SK-N-SH treated with all-trans-retinoic acid at 6 μM for 48 hours (cell line): ENCODE measurements around the gene SLC38A8.

Experiments used
- ATAC-seq: fragments of 200-7000 bp; cut with Tn5 transposase; 3 replicates; pipeline ENCODE4 v1.9.1; 2020; ENCODE audit warnings: mild to moderate bottlenecking, moderate library complexity
- BACH2 ChIP-seq: fragments of 250-450 bp; sonication (Bioruptor Pico); IDR thresholded peaks from 2 replicates; pipeline ENCODE4 v1.9.0; 2021; ENCODE audit warnings: mild to moderate bottlenecking, borderline replicate concordance
- CREB5 ChIP-seq: fragments of 250-450 bp; sonication (Bioruptor Pico); IDR thresholded peaks from 2 replicates; pipeline ENCODE4 v1.5.1; 2020; ENCODE audit warnings: low read depth, mild to moderate bottlenecking, moderate library complexity
- CSRNP3 ChIP-seq: fragments of 250-450 bp; sonication (Bioruptor Pico); IDR thresholded peaks from 2 replicates; pipeline ENCODE4 v1.5.1; 2021; ENCODE audit warnings: mild to moderate bottlenecking, moderate library complexity
- ESRRG ChIP-seq: fragments of 250-450 bp; sonication (Bioruptor Pico); IDR thresholded peaks from 2 replicates; pipeline ENCODE4 v1.6.1; 2021; ENCODE audit warnings: mild to moderate bottlenecking
- GLIS3 ChIP-seq: fragments of 250-450 bp; sonication (Bioruptor Pico); IDR thresholded peaks from 2 replicates; pipeline ENCODE4 v1.5.0; 2020; ENCODE audit warnings: mild to moderate bottlenecking, moderate library complexity
- OSR1 ChIP-seq: fragments of 250-450 bp; sonication (Bioruptor Pico); IDR thresholded peaks from 2 replicates; pipeline ENCODE4 v1.8.0; 2022; ENCODE audit warnings: moderate library complexity, mild to moderate bottlenecking, inconsistent platforms
- PATZ1 ChIP-seq: fragments of 250-450 bp; sonication (Bioruptor Pico); IDR thresholded peaks from 2 replicates; pipeline ENCODE4 v1.8.0; 2020; ENCODE audit warnings: mild to moderate bottlenecking, moderate library complexity, borderline replicate concordance
- POU6F1 ChIP-seq: fragments of 250-450 bp; sonication (Bioruptor Pico); IDR thresholded peaks from 2 replicates; pipeline ENCODE4 v1.8.0; 2021; ENCODE audit warnings: low read depth, mild to moderate bottlenecking, moderate library complexity, borderline replicate concordance
- PPARA ChIP-seq: fragments of 250-450 bp; sonication (Bioruptor Pico); IDR thresholded peaks from 2 replicates; pipeline ENCODE4 v1.5.0; 2020; ENCODE audit warnings: mild to moderate bottlenecking, borderline replicate concordance
- RARB ChIP-seq: fragments of 250-450 bp; sonication (Bioruptor Pico); IDR thresholded peaks from 2 replicates; pipeline ENCODE4 v1.8.0; 2021; ENCODE audit warnings: mild to moderate bottlenecking, moderate library complexity
- SNAI2 ChIP-seq: fragments of 250-450 bp; sonication (Bioruptor Pico); IDR thresholded peaks from 2 replicates; pipeline ENCODE4 v1.5.0; 2020; ENCODE audit warnings: mild to moderate bottlenecking, moderate library complexity
- TSHZ2 ChIP-seq: fragments of 250-450 bp; sonication (Bioruptor Pico); IDR thresholded peaks from 2 replicates; pipeline ENCODE4 v1.5.0; 2020; ENCODE audit warnings: mild to moderate bottlenecking, moderate library complexity
- ZC3H10 ChIP-seq: fragments of 250-450 bp; sonication (Bioruptor Pico); IDR thresholded peaks from 2 replicates; pipeline ENCODE4 v1.5.1; 2021; ENCODE audit warnings: mild to moderate bottlenecking, moderate library complexity
- ZFP30 ChIP-seq: fragments of 450-650 bp; formaldehyde crosslinking; IDR thresholded peaks from 2 replicates; pipeline ENCODE4 v1.5.0; 2022; ENCODE audit warnings: mild to moderate bottlenecking, moderate library complexity
- ZNF565 ChIP-seq: fragments of 450-650 bp; formaldehyde crosslinking; conservative IDR thresholded peaks from 2 replicates; pipeline ENCODE4 v1.5.0; 2020; ENCODE audit warnings: low read depth, mild to moderate bottlenecking, moderate library complexity
- ZNF8 ChIP-seq: fragments of 450-650 bp; formaldehyde crosslinking; IDR thresholded peaks from 2 replicates; pipeline ENCODE4 v1.5.0; 2020; ENCODE audit warnings: mild to moderate bottlenecking, moderate library complexity

Gene SLC38A8

GRCh38 chr16:84032458-84033178, 10.0 kb downstream of the SLC38A8 start:
- no peak for ATAC-seq

GRCh38 chr16:84031556-84031955, 11.0 kb downstream of the SLC38A8 start:
- no peak for ATAC-seq
- TF ChIP-seq CSRNP3 (CRISPR knock-in tag), result no peak
- no peak for TF ChIP-seq ZNF8
- no peak for TF ChIP-seq CREB5 (CRISPR knock-in tag)
- no peak for TF ChIP-seq ZC3H10 (CRISPR knock-in tag)
- TF ChIP-seq OSR1 (CRISPR knock-in tag), result no peak
- no peak for TF ChIP-seq ZNF565 (CRISPR knock-in tag)
- TF ChIP-seq BACH2 (CRISPR knock-in tag), result no peak
- no peak for TF ChIP-seq POU6F1
- no peak for TF ChIP-seq PPARA (CRISPR knock-in tag)

More at GRCh38 chr16:84032458-84033178, 10.0 kb downstream of the SLC38A8 start:
- TF ChIP-seq ZFP30 (no peak), RARB (CRISPR knock-in tag) (no peak), SNAI2 (no peak), CREB5 (CRISPR knock-in tag) (no peak), ZC3H10 (CRISPR knock-in tag) (no peak), POU6F1 (no peak), OSR1 (CRISPR knock-in tag) (no peak), PATZ1 (CRISPR knock-in tag) (no peak), ESRRG (CRISPR knock-in tag) (no peak), PPARA (CRISPR knock-in tag) (no peak), GLIS3 (CRISPR knock-in tag) (no peak), TSHZ2 (no peak), ZNF8 (no peak), ZNF565 (CRISPR knock-in tag) (no peak)
